ENCODE results near the gene SPEN.

DNA sequence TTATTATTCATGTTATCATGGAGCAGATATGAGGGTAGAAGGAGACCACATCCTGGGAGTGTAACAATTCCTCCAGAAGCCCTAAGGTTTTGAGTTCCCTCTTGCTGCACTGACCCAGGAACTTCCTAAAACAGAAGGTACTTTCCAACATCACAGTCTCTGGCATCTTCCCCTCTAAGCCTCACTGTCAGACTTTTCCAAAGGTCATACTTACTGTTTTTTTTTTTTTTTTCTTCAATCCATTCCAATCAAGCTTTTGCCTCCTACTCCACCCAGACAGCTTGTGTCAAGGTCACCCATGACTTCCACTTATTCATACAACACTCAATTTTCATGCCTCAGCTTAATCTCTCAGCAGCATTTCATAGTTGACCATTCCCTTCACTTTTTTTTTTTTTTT is 21.7 kb upstream of the SPEN start:
- TF ChIP-seq, protein P1, sequence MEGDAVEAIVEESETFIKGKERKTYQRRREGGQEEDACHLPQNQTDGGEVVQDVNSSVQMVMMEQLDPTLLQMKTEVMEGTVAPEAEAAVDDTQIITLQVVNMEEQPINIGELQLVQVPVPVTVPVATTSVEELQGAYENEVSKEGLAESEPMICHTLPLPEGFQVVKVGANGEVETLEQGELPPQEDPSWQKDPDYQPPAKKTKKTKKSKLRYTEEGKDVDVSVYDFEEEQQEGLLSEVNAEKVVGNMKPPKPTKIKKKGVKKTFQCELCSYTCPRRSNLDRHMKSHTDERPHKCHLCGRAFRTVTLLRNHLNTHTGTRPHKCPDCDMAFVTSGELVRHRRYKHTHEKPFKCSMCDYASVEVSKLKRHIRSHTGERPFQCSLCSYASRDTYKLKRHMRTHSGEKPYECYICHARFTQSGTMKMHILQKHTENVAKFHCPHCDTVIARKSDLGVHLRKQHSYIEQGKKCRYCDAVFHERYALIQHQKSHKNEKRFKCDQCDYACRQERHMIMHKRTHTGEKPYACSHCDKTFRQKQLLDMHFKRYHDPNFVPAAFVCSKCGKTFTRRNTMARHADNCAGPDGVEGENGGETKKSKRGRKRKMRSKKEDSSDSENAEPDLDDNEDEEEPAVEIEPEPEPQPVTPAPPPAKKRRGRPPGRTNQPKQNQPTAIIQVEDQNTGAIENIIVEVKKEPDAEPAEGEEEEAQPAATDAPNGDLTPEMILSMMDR (IDR thresholded peaks at IDR 0.05; ENCODE audit: low read depth, low read length, poor library complexity, severe bottlenecking): no peak
- no peak for TF ChIP-seq EZH2phosphoT487 (IDR thresholded peaks at IDR 0.05; ENCODE audit: borderline replicate concordance, low read length)

Data from DOHH2 (cell line).